Stimulated activated CD4-positive, alpha-beta T cell treated with anti-CD3 and anti-CD28 coated beads, Interleukin-1b, Interleukin-23, amount 100 ng/mL, for 24 hours (primary cell): Measurements from ENCODE around the gene NFS1.
"Not testable (repeated sequence)": the region's sequence is repeated elsewhere in the genome, so short reads cannot be mapped to it uniquely, and the experiment has no call there.

Experiments
- DNase-seq, 4 experiments: peaks; one replicate each; pipeline ENCODE4 v3.0.0-alpha.2; 2020; ENCODE audit warnings: low read depth in 4 of 4, low spot score in 1 of 4

The NFS1 gene

GRCh38 chr20:35710039-35710438, 10.9 kb upstream of the NFS1 start:
- no peak for DNase-seq

- no peak for DNase-seq
Observed at GRCh38 chr20:35709259-35709658, 10.1 kb upstream of the NFS1 start.

DNA sequence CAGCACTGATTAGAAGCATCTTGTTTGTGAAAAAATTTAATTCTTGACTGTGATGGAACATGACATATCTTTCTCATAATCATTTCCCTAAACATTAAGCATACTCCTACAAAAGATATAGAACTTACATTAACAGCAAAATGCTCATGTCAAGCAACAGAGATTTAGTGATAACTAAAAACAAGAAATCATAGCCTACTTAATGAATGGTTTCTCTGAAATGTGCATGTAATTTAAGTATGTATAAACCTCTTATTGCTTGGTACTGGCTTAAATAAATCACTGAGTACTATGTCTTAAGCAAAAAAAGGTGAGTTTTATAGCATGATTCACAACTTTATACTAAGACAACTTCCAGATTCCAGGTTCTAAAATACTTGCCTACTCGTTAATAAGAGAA, 9.3 kb upstream of the NFS1 start:
- no peak for DNase-seq

DNA sequence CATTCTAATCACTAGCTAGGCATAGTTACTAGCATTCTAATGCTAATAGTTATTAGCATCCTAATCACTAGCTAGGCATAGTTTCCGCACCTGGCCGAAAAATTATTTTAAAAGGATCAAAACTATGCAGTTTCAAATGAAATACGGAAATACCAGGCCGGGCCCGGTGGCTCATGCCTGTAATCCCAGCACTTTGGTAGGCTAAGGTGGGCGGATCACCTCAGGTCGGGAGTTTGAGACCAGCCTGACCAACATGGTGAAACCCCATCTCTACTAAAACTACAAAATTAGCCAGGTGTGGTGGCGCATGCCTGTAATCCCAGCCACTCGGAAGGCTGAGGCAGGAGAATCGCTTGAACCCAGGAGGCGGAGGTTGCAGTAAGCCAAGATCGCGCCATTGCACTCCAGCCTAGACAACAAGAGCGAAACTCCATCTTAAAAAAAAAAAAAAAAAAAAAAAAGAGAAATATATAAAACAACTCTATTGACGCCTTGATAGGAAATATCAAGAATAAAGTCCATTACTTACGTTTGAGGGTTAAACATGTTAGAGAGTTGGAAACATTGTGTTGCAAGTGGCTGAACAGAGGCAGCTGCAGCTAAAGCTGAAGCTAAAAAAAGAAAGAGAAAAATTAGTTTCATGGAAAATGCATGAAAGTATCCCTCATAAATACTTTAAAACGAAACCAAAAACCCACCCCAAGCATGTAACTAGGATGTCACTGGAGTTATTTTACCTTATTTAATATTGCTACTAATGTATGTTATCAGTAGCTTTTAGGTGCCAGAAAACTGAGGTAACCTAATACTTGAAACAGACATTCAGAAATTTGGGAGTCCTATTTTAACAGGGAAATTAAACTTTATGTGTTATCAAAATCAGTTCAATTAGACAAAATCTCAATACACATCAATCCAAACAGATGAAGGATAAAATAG, 7.7 kb upstream of the NFS1 start:
- DNase-seq = not testable (repeated sequence)

- not testable (repeated sequence) for DNase-seq
Observed at GRCh38 chr20:35705894-35706293, 6.7 kb upstream of the NFS1 start.

DNA sequence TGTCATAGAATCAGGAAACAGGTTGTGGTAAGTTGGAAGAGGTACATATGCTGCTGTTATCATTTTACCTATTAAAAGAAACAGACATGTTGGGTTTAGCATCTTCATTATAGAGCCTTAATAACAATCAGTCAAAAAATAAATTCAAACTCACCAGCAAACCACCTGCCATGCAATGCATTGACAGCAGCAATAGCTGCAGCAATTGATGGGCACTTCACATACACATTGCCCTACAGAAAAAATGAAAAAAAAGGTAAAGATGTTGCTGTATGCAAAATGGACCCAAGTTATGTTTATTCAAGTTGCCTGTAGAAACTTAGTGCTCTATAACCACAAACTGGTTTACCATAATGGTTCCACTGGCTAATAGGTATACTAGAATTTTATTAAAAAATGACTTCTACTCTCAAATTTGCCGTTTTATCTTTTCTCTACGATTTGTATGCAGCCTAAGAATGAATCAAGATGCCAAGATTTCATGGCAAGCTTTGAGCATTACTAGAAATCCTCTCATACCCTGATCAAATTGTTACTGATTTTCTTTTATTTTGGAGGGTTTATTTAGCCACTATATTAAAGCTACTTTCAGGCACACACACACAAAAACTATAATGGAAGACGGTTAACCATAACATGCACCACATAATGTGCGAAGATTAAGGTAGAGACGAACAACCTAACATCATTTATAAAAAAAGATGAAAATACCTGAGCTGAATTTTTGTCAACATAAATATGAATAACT, 5.5 kb upstream of the NFS1 start:
- DNase-seq = no peak

GRCh38 chr20:35702824-35703695, 3.9 kb upstream of the NFS1 start:
- no peak for DNase-seq

DNA sequence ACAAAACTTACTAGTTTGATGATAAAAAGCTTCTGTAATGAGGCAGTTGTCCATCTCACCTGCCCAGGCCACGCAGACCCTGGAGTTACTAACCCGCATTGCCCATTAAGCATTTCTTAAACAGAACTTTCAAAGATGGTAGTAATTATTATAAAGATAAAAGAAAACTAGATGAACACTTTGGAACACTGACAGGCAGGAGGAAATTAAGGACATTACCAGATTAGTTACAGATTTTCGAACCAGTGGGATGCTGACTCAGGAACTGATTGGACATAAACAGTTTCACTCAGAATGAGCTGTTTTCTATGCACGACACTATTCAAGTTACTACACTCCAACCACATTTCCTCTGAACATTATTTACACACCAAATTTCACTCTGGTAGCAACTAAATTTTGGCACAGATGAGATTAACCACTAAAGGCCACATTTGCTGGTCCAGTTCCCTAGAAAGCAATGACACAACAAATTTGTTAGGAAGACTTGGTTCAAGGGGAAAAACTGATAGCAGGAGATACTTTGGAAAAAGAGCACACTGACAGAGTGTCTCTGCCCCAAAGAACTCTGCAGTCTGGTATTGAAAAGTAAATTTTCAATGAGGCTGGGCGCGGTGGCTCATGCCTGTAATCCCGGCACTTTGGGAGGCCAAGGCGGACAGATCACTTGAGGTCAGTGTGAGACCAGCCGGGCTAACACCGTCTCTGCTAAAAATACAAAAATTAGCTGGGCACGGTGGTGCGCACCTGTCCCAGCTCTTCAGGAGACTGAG, 3.1 kb upstream of the NFS1 start:
- DNase-seq = no peak

DNA sequence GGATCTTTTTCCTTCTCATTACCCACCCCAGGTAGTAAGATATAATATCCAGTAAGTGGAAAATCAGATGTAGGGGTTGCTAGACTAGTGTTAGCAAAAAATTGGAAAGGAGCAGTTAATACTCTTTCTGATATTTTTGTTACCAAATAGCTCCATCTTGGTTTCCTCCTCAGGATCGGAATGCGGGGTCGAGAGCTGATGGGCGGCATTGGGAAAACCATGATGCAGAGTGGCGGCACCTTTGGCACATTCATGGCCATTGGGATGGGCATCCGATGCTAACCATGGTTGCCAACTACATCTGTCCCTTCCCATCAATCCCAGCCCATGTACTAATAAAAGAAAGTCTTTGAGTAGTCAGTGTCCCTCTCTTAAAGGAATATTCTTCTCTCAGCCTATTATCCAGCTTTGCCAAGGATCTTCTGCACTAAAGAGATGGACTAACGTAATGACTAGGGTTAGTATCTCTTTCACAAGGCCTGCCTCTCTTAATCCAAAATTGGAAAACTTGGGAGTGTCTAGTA, 1.5 kb upstream of the NFS1 start:
- DNase-seq = no peak

DNA sequence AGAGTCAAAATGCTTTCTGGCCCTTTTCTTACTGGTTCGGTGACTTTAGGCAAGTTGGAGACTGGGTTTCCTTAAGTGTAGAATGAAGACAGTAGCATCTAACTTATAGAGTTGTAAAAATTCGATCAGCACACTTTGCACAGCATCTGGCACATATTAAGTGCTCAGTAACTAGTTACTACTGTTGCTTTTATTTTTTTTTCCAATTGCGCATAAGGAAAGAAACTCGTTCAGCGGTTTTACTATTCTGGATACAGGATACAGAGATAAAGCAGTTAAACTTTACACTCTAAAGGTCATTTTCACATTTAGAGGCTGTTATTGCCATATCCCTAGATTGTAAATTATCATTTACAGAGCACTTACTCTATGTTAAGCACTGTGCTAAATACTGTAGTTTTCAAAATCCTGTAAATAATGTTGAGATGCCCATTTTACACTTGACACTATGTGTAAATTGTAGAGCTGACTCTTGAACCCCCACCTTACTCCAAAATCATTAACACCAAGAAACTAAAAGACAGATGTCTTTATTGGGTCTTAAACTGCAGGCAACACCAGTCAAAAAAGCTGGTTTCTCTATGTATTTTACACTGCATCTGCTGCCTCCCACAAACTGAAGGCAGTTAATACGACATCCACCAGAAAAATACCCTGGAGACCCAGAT, 939 bp upstream of the NFS1 start:
- DNase-seq = no peak

- no peak for DNase-seq
Observed at GRCh38 chr20:35698298-35699126, 640 bp downstream of the NFS1 start.

- no peak for DNase-seq
Observed at GRCh38 chr20:35697696-35698297, 1.4 kb downstream of the NFS1 start.

DNA sequence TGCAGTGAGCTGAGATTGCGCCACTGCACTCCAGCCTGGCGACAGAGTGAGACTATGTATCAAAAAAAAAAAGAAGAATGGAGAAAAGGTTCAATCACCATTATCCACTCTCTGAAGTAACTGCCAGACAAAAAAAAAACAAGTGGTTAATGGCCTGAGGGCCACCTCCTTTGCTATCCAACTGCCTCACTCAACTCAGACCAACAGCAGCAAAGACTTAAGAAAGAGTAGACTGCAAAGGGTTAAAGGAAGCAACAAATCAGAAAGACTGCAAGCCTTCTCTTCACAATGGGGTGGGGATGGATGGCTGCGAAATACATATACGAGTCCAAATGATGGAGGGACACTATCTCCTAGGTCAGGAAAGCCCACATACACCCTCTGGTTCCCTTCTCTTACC, 3.2 kb downstream of the NFS1 start:
- DNase-seq = no peak

- DNase-seq = no peak
Observed at GRCh38 chr20:35695245-35695749, 3.9 kb downstream of the NFS1 start.

DNA sequence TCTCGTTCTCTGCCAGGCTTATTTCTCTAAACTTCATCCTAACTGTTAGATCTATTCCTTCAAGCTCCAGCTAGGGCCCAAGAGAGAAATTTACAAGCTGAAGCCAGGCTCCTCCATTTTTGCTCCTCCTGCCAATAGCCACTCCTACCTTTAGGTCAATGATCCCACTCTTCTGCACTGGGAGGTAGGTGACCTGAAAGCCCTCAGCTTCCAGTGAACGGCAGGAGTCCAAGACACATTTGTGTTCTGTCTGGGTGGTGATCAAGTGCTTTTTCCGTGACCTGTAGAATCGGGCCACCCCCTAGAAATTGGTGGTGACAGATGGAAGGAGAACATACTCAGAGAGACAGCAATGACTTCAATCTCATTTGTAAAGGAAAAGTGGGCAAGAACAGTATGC, 8.9 kb downstream of the NFS1 start:
- DNase-seq = no peak

DNA sequence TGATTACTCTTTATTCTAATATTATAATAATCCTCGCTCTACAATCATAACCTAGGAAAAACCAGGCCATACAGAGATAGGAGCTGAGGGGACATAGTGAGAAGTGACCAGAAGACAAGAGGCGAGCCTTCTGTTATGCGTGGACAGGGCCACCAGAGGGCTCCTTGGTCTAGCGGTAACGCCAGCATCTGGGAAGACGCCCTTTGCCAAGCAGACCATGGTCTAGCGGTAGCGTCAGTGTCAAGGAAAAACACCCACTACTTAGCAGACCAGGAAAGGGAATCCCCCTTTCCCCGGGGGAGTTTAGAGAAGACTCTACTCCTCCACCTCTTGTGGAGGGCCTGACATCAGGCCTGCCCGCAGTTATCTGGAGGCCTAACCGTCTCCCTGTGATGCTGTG, 12.3 kb downstream of the NFS1 start:
- not testable (repeated sequence) for DNase-seq

DNA sequence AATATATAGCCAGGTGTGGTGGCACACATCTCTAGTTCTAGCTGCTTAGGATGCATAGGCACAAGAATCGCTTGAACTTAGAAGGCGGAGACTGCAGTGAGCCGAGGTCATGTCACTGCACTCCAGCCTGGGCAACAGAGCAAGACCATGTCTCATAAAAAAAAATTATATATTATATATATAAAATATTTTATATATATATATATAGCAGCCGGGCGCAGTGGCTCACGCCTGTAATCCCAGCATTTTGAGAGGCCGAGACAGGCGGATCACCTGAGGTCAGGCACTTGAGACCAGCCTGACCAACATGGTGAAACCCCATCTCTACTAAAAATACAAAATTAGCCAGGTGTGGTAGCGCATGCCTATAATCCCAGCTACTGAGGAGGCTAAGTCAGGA, 13.8 kb downstream of the NFS1 start:
- not testable (repeated sequence) for DNase-seq

DNA sequence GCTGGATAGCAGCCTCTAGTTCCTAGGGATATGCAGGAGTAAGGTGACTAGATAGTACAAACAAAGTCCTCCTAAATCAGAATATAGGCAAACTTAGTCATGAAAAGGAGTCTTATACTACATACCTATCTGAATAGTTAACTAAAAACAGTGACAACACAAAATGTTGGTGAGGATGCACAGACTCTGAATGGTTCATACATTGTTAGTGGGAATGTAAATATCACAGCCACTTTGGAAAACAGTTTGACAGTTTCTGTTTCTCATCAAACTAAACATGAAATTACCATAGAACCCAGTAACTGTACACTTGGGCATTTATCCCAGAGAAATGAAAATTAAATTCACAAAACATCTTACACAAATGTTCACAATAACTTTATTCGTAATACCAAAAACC, 17.2 kb downstream of the NFS1 start:
- no peak for DNase-seq
